Lower leg skin (tissue), 3 donors: ENCODE measurements around the gene POLR3G.

Experiments used
- POLR2A ChIP-seq, 2 donors: fragments of 450-650 bp; IDR thresholded peaks; one replicate each; pipeline ENCODE4 v1.6.1; 2016 to 2017; ENCODE audit warnings: antibody characterized with exemption in 2 of 2, mild to moderate bottlenecking in 1 of 2, moderate library complexity in 1 of 2
- TF ChIP-seq, protein P1 (sequence below), 3 donors: fragments of 450-650 bp; IDR thresholded peaks; one replicate each; pipeline ENCODE4 v1.5.1; 2016; ENCODE audit warnings: antibody characterized with exemption in 3 of 3, mild to moderate bottlenecking in 3 of 3, moderate library complexity in 2 of 3

DNA sequence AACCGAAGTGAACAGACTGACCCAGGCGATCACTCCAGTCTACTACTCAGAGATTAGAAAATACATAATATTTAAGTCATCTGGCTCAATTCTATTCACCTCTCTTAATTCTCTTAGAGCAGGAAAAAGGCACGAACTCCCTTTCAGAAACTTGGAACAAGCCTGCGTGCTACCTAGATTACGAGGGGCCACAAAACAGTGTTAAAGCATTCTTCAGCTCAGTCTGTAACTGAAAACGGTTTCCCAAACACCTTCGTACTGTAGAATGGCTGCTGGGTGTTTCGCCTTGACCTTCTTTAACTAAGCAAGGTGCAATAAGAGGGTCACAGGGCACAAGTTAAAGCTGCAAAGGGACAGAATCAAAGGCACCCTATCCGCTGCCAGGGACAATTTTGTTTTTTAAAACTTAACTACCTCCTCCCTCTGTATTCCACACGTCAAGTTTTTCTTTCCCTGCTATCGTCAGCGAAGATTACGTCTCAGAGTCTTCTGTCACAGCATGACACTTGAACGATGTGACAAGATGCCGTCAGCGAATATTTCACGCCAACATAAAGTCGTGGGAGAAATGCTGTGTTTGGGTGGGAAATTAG, 54.0 kb downstream of the POLR3G start:
- TF ChIP-seq POLR2A (IDR thresholded peaks at IDR 0.05), result no peak
- TF ChIP-seq, protein P1, sequence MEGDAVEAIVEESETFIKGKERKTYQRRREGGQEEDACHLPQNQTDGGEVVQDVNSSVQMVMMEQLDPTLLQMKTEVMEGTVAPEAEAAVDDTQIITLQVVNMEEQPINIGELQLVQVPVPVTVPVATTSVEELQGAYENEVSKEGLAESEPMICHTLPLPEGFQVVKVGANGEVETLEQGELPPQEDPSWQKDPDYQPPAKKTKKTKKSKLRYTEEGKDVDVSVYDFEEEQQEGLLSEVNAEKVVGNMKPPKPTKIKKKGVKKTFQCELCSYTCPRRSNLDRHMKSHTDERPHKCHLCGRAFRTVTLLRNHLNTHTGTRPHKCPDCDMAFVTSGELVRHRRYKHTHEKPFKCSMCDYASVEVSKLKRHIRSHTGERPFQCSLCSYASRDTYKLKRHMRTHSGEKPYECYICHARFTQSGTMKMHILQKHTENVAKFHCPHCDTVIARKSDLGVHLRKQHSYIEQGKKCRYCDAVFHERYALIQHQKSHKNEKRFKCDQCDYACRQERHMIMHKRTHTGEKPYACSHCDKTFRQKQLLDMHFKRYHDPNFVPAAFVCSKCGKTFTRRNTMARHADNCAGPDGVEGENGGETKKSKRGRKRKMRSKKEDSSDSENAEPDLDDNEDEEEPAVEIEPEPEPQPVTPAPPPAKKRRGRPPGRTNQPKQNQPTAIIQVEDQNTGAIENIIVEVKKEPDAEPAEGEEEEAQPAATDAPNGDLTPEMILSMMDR (IDR thresholded peaks at IDR 0.05), result no peak
